Endothelial cell of umbilical vein (primary cell): ENCODE measurements around the gene GSC2.

Experiments
- EZH2 ChIP-seq: IDR thresholded peaks from 2 replicates; pipeline ENCODE4 v1.6.1; 2012; ENCODE audit warnings: borderline replicate concordance, low read depth, mild to moderate bottlenecking, moderate library complexity, low read length, inconsistent platforms; ENCODE audit not compliant: severe bottlenecking
- FOS ChIP-seq: IDR thresholded peaks from 2 replicates; pipeline ENCODE4 v1.6.1; 2011; ENCODE audit warnings: mild to moderate bottlenecking, low read length, moderate library complexity, borderline replicate concordance; ENCODE audit not compliant: insufficient read depth
- GATA2 ChIP-seq: IDR thresholded peaks from 2 replicates; pipeline ENCODE4 v1.7.0; 2011; ENCODE audit warnings: low read depth, mild to moderate bottlenecking, moderate library complexity, mixed read lengths, low read length; ENCODE audit not compliant: insufficient read length, insufficient read depth
- JUN ChIP-seq: IDR thresholded peaks from 2 replicates; pipeline ENCODE4 v1.6.1; 2011; ENCODE audit warnings: borderline replicate concordance, low read depth; ENCODE audit not compliant: insufficient read length, insufficient read depth
- MYC ChIP-seq: IDR thresholded peaks from one replicate; pipeline ENCODE4 v1.6.1; 2011; ENCODE audit warnings: mild to moderate bottlenecking, low read depth, low read length
- POLR2A ChIP-seq: IDR thresholded peaks from 2 replicates; pipeline ENCODE4 v1.6.1; 2012; ENCODE audit warnings: low read depth, mild to moderate bottlenecking, control low read depth, low read length
- POLR2AphosphoS5 ChIP-seq: IDR thresholded peaks from 2 replicates; pipeline ENCODE4 v1.6.1; 2012; ENCODE audit warnings: low read depth, mild to moderate bottlenecking, control low read depth, low read length, moderate library complexity; ENCODE audit not compliant: insufficient read depth
- TF ChIP-seq, protein P1 (sequence below), 2 donors: IDR thresholded peaks; 1 replicate in 1 of 2; 2 replicates in 1 of 2; pipeline ENCODE4 v1.5.1; 2011; ENCODE audit warnings: low read length in 2 of 2, mild to moderate bottlenecking in 2 of 2, moderate library complexity in 2 of 2, control low read depth in 1 of 2, inconsistent platforms in 1 of 2, low read depth in 1 of 2; ENCODE audit not compliant: insufficient read depth in 1 of 2; ENCODE audit errors: extremely low read depth in 1 of 2
- TF ChIP-seq, protein P2 (sequence below): IDR thresholded peaks from 2 replicates; pipeline ENCODE4 v1.6.1; 2011; ENCODE audit not compliant: insufficient read depth, insufficient read length

DNA sequence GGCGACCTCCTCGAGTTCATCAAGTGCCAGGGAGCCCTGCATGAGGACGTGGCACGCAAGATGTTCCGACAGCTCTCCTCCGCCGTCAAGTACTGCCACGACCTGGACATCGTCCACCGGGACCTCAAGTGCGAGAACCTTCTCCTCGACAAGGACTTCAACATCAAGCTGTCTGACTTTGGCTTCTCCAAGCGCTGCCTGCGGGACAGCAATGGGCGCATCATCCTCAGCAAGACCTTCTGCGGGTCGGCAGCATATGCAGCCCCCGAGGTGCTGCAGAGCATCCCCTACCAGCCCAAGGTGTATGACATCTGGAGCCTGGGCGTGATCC lies 18.4 kb downstream of the GSC2 start:
- TF ChIP-seq EZH2 = no peak
- TF ChIP-seq, protein P1, sequence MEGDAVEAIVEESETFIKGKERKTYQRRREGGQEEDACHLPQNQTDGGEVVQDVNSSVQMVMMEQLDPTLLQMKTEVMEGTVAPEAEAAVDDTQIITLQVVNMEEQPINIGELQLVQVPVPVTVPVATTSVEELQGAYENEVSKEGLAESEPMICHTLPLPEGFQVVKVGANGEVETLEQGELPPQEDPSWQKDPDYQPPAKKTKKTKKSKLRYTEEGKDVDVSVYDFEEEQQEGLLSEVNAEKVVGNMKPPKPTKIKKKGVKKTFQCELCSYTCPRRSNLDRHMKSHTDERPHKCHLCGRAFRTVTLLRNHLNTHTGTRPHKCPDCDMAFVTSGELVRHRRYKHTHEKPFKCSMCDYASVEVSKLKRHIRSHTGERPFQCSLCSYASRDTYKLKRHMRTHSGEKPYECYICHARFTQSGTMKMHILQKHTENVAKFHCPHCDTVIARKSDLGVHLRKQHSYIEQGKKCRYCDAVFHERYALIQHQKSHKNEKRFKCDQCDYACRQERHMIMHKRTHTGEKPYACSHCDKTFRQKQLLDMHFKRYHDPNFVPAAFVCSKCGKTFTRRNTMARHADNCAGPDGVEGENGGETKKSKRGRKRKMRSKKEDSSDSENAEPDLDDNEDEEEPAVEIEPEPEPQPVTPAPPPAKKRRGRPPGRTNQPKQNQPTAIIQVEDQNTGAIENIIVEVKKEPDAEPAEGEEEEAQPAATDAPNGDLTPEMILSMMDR (IDR thresholded peaks at IDR 0.05; ENCODE audit: extremely low read depth in 1 of 2, insufficient read depth in 1 of 2, low read depth in 1 of 2, low read length in 2 of 2) = no peak
- no peak for TF ChIP-seq POLR2A
- TF ChIP-seq POLR2AphosphoS5 = no peak
- no peak for TF ChIP-seq GATA2
- TF ChIP-seq JUN = no peak
- TF ChIP-seq, protein P2, sequence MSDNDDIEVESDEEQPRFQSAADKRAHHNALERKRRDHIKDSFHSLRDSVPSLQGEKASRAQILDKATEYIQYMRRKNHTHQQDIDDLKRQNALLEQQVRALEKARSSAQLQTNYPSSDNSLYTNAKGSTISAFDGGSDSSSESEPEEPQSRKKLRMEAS = no peak
- TF ChIP-seq MYC = no peak
- no peak for TF ChIP-seq FOS
